Activated CD8-positive, alpha-beta memory T cell treated with anti-CD3 and anti-CD28 coated beads for 36 hours (primary cell): ENCODE results near the gene TK2. TPM values are rescaled to one million over a fixed set of nuclear protein-coding genes. Genes with fewer than 3 reads are reported as not detected.
"Not testable (repeated sequence)": the region's sequence is repeated elsewhere in the genome, so short reads cannot be mapped to it uniquely, and the experiment has no call there.

Source experiments
- CTCF ChIA-PET: fragments of 350-600 bp; sonication (Branson Sonifier 250); formaldehyde crosslinking; loops from one replicate; lab custom pipeline; 2021; ENCODE audit warnings: antibody characterized with exemption; lab: Charles Lee
- POLR2A ChIA-PET: fragments of 350-600 bp; sonication (Branson Sonifier 250); formaldehyde crosslinking; loops from one replicate; lab custom pipeline; 2021; ENCODE audit warnings: antibody characterized with exemption; lab: Charles Lee
- total RNA-seq, 2 experiments: library from RNA; stranded (reverse); gene quantifications; one replicate each; pipeline ENCODE4 v1.2.3, GENCODE V29; 2021

Gene TK2
- total RNA-seq, 2 experiments from 2014 or later: 4.4 to 4.6 TPM

DNA sequence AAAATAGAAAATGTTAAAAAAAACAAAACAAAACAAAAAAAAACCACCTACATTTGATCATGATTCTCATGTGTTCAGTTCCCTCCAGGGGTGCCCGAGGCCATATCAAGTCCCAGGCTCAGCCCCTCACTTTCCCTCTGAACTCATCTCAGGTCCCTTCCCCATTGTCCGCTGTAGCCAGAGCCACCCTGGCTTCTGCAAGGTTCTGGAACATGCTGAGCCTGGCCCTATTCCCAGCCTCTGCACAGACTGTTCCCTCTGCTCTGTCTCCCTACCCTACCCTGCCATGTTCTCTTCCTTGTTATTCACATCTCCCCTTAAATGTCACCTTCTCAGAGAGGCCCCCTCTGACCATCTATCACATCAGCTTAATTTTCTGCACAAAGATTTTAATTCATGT is 46.9 kb downstream of the TK2 start:
- POLR2A ChIA-PET: interaction anchor here (0.6 kb wide), 1 partner anchor 10 kb away, joined by 3 read pairs; no protein-coding TSS in a partner anchor
- CTCF ChIA-PET: no interaction called here

DNA sequence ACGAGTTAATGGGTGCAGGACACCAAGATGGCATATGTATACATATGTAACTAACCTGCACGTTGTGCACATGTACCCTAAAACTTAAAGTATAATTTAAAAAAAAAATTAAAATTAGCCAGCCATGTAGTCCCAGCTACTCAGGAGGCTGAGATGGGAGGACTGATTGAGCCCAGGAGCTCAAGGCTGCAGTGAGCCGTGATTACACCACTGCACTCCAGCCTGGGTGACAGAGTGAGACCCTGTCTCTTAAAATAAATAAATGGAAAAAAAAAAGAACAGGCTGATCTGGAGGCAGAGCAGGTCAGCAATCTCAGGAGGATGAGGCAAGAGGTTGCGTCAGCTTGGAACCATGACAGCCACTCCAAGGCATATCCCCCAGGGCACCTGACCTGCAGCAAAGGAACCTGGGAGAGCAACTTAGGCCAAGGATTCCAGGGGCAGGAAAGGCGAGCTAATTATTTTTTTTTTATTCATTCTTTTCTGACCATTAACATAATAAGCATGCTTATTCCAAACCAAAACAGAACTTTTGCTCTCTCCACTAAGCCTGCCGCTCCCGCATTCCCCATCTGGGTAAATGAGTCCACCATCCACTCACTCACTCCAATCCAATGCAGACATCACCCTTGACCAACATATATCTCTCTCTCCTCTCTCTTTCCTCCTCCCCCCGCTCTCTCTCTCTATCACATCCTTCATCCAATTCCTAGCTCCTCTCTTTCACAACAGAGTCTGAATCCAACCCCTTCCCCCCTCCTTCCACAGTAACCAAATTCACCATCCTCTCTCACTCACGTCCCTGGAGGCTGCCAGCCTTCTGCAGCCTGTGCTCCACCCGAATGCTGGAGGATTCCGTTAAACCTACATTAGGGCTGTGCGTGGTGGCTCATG is 47.7 kb downstream of the TK2 start:
- POLR2A ChIA-PET: no interaction called here
- CTCF ChIA-PET: interaction anchor here (0.7 kb wide), 1 partner anchor 96 kb away, joined by 3 read pairs; no protein-coding TSS in a partner anchor

DNA sequence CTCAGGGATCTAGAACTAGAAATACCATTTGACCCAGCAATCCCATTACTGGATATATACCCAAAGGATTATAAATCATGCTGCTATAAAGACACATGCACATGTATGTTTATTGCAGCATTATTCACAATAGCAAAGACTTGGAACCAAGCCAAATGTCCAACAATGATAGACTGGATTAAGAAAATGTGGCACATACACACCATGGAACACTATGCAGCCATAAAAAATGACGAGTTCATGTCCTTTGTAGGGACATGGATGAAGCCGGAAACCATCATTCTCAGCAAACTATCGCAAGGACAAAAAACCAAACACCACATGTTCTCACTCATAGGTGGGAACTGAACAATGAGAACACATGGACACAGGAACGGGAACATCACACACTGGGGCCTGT is 48.4 kb downstream of the TK2 start:
- CTCF ChIA-PET, POLR2A ChIA-PET: not testable (repeated sequence)

DNA sequence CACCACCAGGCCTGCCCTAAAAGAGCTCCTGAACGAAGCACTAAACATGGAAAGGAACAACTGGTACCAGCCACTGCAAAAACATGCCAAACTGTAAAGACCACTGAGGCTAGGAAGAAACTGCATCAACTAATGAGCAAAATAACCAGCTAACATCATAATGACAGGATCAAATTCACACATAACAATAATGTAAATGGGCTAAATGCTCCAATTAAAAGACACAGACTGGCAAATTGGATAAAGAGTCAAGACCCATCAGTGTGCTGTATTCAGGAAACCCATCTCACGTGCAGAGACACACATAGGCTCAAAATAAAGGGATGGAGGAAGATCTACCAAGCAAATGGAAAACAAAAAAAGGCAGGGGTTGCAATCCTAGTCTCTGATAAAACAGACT is 52.0 kb downstream of the TK2 start:
- POLR2A ChIA-PET: not testable (repeated sequence)

DNA sequence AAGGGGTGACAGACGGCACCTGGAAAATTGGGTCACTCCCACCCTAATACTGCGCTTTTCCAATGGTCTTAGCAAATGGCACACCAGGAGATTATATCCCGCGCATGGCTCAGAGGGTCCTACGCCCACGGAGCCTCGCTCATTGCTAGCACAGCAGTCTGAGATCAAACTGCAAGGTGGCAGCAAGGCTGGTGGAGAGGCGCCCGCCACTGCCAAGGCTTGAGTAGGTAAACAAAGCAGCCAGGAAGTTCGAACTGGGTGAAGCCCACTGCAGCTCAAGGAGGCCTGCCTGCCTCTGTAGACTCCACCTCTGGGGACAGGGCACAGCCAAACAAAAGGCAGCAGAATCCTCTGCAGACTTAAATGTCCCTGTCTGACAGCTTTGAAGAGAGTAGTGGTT is 53.7 kb downstream of the TK2 start:
- POLR2A ChIA-PET, CTCF ChIA-PET: not testable (repeated sequence)

More for the DNA sequence above, 52.0 kb downstream of the TK2 start:
- CTCF ChIA-PET: not testable (repeated sequence)

DNA sequence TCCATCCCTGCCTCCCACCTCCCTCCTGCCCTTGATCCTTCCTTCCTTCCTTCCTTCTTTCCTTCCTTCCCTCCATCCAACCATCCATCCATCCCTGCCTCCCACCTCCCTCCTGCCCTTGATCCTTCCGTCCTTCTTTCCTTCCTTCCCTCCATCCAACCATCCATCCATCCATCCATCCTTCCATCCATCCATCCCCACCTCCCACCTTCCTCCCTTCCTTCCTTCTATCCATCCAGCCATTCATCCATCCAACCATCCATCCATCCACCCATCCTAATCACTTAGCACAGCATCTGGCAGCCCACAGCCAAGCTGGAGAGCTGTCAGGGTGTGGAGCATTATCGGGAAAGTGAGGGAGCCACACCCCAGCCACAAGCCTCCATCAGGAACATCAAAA is 54.5 kb downstream of the TK2 start:
- ChIA-PET POLR2A (no interaction called here), CTCF (no interaction called here)

DNA sequence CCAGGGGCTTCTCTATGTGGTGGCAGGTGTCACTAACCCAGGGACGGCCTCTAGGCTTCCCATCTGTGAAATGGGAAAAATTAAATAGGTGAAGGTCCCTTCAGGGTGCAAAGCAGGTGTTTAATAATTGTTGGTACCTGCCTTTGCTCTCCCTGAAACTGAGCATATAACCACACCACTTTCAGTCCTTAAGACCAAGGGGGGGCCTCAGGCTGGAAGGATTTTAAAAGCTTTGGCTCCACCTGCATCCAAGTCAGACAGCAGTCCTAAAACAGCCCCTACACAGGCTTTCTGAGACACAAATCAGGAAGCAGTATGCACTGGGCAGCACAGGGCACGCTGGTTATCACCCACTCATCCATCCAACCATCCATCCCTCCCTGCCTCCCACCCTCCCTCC is 55.0 kb downstream of the TK2 start:
- ChIA-PET CTCF (no interaction called here), POLR2A (no interaction called here)

DNA sequence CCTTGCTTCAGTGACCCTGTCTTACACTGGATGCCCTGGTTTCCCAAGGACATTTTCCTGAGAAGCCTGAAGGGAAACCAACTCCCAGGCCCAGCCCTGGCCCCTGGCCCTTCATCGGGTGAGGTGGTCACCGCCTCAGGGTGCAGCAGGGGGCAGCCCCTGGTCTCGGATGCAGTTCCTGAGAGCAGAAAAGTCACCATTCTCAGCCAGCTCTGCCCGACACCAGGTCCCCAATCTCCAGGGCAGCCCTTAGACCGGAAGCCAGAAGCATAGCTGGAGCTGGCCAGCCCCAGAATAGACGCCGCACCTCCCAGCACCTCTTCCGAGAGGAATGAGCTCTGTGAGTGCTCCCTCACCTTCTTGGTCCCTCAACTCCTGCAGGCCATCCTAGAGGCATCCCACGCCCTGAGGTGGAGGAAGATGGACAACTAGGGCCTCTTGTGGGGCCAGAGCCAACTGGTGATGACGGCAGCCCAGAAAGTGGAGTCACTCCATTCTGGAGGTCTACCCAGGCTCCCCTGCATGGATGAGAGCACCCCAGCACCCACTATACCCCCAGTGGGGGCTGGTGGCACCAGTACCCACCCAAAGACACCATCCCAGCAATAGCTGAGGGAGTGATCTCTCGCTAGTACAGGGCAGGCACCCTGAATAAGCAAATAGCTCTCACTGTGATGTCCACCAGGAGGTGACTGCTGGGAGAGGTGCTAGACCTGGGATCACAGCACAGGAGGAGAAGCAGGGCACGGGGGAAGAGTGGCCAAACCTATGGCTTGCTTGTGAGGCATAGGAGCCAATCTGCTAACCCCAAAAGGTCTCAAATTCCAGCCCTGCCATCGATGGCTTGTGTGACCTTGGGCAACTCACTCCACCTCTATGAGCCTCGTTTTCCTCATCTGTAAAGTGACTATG is 56.2 kb downstream of the TK2 start:
- CTCF ChIA-PET: no interaction called here
- POLR2A ChIA-PET: no interaction called here

DNA sequence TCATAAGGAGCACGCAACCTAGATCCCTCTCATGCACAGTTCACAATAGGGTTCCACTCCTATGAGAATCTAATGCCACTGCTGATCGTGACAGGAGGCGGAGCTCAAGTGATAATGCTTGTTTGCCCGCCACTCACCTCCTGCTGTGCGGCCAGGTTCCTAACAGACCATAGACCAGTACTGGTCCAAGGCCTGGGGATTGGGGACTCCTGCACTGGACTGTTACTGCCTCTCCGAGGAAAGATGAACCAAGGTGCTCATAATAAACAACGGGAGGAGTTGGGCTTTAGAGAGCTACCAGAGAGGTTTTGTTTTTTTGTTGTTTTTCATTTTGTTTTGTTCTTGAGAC is 58.2 kb downstream of the TK2 start:
- CTCF ChIA-PET: no interaction called here
- POLR2A ChIA-PET: no interaction called here

DNA sequence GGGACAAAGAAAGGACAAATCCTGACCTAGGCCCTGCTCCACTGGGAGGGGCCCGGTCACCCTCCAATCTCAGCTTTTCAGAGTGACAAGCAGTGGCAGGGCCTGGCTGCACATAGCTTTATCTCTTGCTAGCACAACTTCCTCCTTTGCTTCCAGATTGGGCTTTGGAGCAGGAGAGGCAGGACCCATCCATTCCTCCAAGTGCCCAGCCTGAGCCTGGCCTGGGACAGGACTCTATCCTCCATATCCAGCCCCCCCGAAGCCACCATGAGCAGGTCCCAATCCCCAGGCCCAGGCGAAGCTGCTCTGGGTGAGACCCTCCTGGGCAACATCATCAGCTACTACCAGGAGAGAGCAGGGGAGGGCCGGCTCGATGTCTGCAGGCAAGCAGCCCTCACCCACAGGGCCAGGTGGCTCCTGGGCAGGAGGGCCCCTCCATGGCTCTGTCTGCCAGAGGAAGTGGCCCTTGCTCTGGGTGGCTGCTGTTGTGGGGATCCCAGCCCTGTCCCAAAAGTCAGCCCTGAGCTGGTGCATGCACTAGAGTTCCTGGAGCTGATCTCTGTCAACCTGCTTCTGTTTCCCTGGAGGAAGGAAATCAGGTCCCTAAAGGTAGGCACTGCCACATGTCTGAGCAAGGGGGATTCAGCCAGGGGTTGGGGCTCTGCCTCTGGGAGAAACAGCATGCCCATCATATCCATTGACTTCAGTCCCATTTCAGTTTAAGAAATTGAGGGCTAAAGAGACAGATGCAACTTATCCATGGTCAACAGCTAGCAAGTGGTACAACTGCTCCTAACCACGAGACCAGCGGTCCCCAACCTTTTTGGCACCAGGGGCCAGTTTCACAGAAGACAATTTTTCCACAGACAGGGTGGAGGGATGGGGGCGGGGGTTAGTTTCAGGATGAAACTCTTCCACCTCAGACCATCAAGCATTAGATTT is 58.9 kb downstream of the TK2 start:
- CTCF ChIA-PET: interaction anchor here (0.9 kb wide), 1 partner anchor 20 kb away, joined by 3 read pairs; no protein-coding TSS in a partner anchor
- POLR2A ChIA-PET: no interaction called here

DNA sequence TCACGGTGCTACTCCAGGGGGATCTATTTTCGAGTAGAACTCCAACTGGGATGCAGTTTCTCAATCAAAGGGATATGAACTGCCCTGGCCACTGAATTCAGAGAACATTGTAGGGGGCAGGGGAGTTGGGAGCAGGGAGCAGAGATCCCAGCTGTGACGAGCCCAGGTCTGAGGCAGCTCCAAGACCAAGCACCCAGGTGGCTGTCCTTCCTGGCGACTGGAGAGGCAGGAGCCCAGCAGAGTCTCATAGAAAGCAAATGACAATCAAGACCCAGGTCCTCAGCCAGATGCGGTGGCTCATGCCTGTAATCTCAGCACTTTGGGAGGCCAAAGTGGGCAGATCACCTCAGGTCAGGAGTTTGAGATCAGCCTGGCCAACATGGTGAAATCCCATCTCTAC is 60.1 kb downstream of the TK2 start:
- ChIA-PET CTCF (no interaction called here), POLR2A (no interaction called here)

DNA sequence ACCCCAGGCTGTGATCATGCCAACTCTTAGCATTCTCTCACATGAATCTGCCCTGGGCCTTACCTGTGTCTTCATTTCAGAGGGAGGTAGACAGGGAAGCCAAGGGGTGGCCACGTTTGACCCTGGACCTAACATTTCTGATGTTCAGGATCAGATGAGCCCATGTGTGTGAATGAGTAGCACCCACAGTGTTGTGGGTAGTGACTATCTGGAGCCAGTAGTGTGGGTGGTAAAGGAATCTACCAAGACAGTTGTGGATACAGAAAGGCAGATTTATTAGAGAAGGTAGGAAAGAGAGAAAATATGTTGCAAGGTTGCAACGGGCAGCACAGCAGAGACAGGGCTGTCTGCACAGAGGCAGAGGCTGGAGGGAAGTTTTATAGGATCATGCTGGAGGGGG is 60.5 kb downstream of the TK2 start:
- CTCF ChIA-PET: no interaction called here
- POLR2A ChIA-PET: no interaction called here

DNA sequence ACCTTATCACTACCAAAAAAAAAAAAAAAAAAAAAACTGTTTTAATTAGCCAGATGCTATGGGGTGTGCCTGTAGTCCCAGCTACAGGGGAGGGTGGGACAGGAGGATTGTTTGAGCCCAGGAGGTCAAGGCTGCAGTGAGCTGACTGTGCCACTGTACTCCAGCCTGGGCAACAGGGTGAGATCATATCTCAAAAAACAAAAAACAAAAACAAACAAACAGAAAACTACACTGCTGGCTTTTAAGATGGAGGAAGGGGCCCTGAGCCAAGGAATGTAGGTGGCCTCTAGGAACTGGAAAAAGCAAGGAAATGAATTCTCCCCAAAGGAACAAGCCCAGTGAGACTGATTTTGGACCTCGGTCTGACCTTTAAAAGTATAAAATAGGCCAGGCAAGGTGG is 61.4 kb downstream of the TK2 start:
- ChIA-PET CTCF (no interaction called here), POLR2A (no interaction called here)

DNA sequence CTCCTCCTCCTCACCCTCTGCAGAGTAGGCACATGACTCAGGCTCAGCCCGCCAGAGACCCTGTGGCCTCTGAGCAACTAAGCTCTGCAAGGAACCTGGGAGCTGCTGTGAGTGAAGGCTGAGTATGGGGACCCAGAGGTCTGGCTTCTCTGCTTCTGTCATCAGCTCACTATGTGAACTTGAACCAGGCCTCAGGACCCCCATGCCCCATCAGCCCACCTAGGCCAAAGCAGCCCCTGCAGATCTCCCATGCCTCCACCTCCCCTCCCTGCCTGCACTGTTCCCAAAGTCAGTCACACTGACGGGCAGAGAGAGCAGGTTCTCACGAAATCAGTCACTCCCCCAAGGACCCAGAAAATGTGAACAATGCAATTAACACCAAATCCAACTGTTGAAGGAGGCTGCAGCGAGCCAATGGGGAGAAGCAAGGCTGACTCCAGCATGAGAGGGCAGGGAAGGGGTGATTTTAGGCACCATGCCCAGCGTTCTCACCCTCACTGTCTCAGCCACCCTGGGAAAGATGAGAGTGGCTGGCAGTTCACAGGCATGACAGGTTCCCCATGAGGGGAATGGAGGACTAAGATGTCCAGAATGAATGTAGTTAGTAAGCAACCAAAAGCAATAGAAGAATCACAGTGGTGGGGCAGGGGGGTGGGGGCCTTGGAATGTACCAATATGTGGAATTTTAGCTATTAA is 62.2 kb downstream of the TK2 start:
- ChIA-PET CTCF (interaction anchor here (0.7 to 1.6 kb wide), 2 partner anchors 19 to 81 kb away, joined by 3 read pairs; no protein-coding TSS in a partner anchor), POLR2A (no interaction called here)

DNA sequence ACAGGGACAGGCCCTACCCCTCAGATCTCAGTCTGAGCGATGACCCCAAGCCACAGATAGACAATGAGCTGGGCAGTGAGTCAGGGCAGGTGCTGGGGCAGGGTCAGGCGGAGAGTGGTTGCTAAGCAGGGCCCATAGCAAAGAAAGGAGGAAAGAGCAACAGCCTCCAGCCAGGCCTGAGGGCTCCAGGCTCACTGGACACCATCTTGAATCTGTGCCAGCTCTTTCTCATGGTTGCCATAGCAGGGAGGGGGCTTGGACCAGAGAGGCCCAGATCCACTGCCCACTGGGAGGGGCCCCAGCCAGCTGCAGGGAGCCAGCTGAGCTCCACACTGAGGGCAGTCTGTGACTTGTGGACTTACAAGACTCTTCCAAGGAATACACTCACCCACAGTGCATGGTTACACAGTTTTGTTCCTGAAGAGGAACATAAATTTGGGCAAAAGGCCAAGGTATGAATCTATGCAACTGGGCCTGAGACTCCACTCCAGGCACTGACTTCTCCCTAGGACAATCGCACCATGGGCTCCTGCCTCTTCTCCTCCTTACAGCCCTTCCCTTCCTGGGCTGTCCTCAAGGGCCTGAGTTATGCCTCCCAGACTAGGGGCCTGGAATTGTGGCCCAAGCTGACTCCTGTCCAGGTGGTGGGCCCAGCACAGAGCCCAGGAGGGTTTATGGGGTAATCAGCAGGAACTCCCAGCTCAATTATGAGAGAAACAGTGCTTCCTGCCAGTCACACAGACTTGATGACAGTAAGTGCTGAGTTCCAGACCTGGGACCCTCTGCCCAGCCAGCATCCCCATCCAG is 62.9 kb downstream of the TK2 start:
- CTCF ChIA-PET: interaction anchor here (0.7 to 1.6 kb wide), 2 partner anchors 19 to 80 kb away, joined by 3 read pairs; no protein-coding TSS in a partner anchor

DNA sequence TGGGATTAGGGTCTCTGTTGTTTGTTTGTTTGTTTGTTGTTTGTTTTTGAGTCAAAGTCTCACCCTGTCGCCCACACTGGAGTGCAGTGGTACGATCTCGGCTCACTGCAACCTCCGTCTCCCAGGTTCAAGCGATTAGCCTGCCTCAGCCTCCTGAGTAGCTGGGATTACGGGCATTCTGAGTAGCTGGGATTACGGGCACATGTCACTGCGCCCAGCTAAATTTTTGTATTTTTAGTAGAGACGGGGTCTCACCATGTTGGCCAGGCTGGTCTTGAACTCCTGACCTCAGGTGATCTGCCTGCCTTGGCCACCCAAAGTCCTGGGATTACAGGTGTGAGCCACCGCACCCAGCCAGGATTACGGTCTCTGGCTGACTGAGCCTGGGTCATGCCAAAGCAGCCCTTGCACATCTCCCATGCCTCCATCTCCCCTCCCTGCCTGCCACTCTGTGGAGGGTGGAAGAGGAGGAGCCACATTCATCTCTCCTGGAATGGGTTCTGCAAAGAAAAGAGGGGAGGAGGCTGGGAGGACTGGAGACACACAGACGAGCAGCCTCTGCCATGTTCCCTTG is 63.6 kb downstream of the TK2 start:
- POLR2A ChIA-PET: no interaction called here
- CTCF ChIA-PET: interaction anchor here (1.6 kb wide), 1 partner anchor 20 kb away, joined by 3 read pairs; no protein-coding TSS in a partner anchor

More for the DNA sequence above, 62.9 kb downstream of the TK2 start:
- POLR2A ChIA-PET: no interaction called here

DNA sequence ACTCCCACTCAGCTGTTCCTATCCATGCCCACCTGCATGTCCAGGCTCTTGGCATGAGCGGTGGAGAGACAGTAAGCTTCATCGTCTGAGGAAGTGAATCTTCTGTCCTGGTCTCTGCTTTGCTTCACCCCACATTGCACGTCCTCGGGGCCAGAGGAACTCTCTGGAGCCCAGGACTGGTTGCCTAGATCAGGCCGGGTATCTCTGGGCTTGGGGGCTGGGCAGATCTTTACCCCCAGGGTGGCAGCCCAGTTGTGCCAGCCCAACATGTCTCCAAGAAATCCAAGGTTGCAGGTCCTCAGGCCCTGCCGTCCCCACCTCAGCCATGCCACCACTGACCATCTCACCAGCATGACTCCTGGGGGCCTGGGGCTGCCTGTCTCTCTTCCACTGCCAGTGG is 64.5 kb downstream of the TK2 start:
- CTCF ChIA-PET: interaction anchor here (7.3 kb wide), 1 partner anchor 79 kb away, joined by 47 read pairs; no protein-coding TSS in a partner anchor
- POLR2A ChIA-PET: no interaction called here
